HTR-8/SVneo (cell line): ENCODE results near the gene SENP3.

Experiments used
- DNase-seq: peaks from one replicate; pipeline ENCODE4 v3.0.0; 2011; ENCODE audit warnings: low spot score, mixed read lengths; ENCODE audit not compliant: insufficient read length
- FAIRE-seq: peaks from 2 replicates; lab custom pipeline; 2011; peaks lifted over from hg19 to GRCh38; lab: Jason Lieb, UNC

Gene SENP3

GRCh38 chr17:7555320-7555948 lies 6.3 kb upstream of the SENP3 start:
- FAIRE-seq (no peak), DNase-seq (no peak)

- DNase-seq (no peak), FAIRE-seq (no peak)
Observed at GRCh38 chr17:7556627-7557026, 5.1 kb upstream of the SENP3 start.

GRCh38 chr17:7557147-7557764 lies 4.5 kb upstream of the SENP3 start:
- FAIRE-seq (no peak), DNase-seq (no peak)

- FAIRE-seq: no peak
- DNase-seq: no peak
Observed at GRCh38 chr17:7557775-7558543, 3.8 kb upstream of the SENP3 start.

GRCh38 chr17:7558544-7559319 lies 3.0 kb upstream of the SENP3 start, which contains the start of gene TNFSF13:
Gene TNFSF13 (plus strand): TSS chr17:7558750. CDS start chr17:7559040, 290 bp downstream.
- FAIRE-seq (no peak), DNase-seq (no peak)

- FAIRE-seq (no peak), DNase-seq (no peak)
Observed at GRCh38 chr17:7559320-7560171, 2.2 kb upstream of the SENP3 start.

DNA sequence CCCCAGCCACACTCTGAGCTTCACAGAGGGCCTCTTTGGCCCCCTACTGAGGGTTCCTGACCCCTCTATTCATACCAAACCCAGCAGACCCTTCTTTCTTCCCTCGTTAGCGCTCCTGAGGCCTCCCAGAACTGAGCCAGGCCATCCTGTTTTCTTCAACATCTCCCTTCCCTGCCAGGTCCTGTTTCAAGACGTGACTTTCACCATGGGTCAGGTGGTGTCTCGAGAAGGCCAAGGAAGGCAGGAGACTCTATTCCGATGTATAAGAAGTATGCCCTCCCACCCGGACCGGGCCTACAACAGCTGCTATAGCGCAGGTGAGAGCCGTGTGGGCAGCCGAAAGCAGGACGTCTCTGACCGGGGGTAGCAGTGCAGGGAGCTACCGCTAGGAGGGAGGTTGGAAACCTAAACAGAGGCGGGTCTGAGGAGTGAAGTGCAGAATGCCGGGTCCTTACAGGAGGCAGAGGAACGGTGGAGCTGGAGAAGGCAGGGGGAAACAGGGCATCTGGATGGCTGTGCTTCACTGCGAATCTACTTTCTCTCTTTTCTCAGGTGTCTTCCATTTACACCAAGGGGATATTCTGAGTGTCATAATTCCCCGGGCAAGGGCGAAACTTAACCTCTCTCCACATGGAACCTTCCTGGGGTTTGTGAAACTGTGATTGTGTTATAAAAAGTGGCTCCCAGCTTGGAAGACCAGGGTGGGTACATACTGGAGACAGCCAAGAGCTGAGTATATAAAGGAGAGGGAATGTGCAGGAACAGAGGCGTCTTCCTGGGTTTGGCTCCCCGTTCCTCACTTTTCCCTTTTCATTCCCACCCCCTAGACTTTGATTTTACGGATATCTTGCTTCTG lies 1.3 kb upstream of the SENP3 start:
- no peak for DNase-seq
- FAIRE-seq: peak; percentile 55

- FAIRE-seq: peak; percentile 85
- DNase-seq: peak; percentile 94
Observed at GRCh38 chr17:7561028-7561575, 617 bp upstream of the SENP3 start.

GRCh38 chr17:7562208-7562605 lies 488 bp downstream of the SENP3 start:
- FAIRE-seq (no peak), DNase-seq (no peak)

DNA sequence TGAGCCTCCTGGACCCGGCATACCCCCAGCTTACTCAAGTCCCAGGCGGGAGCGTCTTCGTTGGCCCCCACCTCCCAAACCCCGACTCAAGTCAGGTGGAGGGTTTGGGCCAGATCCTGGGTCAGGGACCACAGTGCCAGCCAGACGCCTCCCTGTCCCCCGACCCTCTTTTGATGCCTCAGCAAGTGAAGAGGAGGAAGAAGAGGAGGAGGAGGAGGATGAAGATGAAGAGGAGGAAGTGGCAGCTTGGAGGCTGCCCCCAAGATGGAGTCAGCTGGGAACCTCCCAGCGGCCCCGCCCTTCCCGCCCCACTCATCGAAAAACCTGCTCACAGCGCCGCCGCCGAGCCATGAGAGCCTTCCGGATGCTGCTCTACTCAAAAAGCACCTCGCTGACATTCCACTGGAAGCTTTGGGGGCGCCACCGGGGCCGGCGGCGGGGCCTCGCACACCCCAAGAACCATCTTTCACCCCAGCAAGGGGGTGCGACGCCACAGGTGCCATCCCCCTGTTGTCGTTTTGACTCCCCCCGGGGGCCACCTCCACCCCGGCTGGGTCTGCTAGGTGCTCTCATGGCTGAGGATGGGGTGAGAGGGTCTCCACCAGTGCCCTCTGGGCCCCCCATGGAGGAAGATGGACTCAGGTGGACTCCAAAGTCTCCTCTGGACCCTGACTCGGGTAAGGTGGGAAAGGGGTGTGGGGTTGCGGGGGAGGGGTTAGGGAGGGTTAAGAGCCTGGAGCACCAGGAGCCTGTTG lies 1.6 kb downstream of the SENP3 start:
- no peak for DNase-seq
- FAIRE-seq: no peak

- peak; percentile 48 for FAIRE-seq
- no peak for DNase-seq
Observed at GRCh38 chr17:7569571-7569970, 7.9 kb downstream of the SENP3 start.

GRCh38 chr17:7570351-7570750 lies 8.6 kb downstream of the SENP3 start:
- DNase-seq: no peak
- FAIRE-seq: no peak

- no peak for DNase-seq
Observed at GRCh38 chr17:7572338-7572587, 10.5 kb downstream of the SENP3 start.

GRCh38 chr17:7572588-7573323 lies 11.0 kb downstream of the SENP3 start:
- FAIRE-seq (peak; percentile 13), DNase-seq (peak; percentile 99)

More at GRCh38 chr17:7572338-7572587, 10.5 kb downstream of the SENP3 start:
- peak; percentile 97 for FAIRE-seq

- FAIRE-seq (peak; percentile 98), DNase-seq (peak; percentile 87)
Observed at GRCh38 chr17:7573324-7574080, 11.8 kb downstream of the SENP3 start.

DNA sequence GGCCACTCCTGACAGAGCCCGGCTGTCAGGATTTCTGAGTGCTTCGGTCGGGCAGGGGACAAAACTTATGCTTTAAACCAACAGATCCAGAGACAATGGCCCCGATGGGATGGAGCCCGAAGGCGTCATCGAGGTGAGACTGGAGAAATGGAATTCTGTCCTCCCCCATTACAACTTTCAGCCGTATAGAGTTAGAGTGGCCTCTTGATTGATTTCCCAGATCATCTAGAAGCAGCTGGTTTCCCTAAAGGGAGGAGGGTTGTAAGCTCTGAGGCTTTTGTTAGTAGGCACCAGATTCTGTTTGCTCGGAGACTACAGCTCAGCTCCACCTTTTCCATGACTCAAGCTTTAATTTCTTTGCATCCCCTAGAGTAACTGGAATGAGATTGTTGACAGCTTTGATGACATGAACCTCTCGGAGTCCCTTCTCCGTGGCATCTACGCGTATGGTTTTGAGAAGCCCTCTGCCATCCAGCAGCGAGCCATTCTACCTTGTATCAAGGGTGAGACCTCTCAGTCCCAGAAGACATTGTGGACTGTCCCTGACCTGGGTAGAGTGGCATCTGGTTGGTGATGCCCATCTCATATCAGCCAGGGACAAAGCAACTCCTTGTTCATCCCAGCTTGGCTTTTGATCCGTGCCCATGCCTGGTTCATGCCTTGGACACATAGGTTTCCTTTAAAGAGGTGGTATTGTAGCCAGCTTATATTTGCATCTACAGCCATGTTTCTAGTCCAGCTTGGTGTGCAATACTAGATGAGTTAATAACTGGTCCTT lies 12.6 kb downstream of the SENP3 start:
- no peak for DNase-seq
- peak; percentile 67 for FAIRE-seq
